GM12875 (cell line): ENCODE data around the gene RNF214.
A peak's percentile ranks its signal among the peaks of the same experiment; 100 is the strongest.

Experiments
- H3K4me3 ChIP-seq: one replicate; pipeline ENCODE4 v1.5.1; 2011; ENCODE audit warnings: low read depth, low read length, control low read depth
- CTCF ChIP-seq: IDR thresholded peaks from 2 replicates; pipeline ENCODE4 v1.5.1; 2011; ENCODE audit warnings: low read depth, mild to moderate bottlenecking, control low read depth, inconsistent platforms, low read length, moderate library complexity, borderline replicate concordance; ENCODE audit not compliant: insufficient read depth

The RNF214 gene

DNA sequence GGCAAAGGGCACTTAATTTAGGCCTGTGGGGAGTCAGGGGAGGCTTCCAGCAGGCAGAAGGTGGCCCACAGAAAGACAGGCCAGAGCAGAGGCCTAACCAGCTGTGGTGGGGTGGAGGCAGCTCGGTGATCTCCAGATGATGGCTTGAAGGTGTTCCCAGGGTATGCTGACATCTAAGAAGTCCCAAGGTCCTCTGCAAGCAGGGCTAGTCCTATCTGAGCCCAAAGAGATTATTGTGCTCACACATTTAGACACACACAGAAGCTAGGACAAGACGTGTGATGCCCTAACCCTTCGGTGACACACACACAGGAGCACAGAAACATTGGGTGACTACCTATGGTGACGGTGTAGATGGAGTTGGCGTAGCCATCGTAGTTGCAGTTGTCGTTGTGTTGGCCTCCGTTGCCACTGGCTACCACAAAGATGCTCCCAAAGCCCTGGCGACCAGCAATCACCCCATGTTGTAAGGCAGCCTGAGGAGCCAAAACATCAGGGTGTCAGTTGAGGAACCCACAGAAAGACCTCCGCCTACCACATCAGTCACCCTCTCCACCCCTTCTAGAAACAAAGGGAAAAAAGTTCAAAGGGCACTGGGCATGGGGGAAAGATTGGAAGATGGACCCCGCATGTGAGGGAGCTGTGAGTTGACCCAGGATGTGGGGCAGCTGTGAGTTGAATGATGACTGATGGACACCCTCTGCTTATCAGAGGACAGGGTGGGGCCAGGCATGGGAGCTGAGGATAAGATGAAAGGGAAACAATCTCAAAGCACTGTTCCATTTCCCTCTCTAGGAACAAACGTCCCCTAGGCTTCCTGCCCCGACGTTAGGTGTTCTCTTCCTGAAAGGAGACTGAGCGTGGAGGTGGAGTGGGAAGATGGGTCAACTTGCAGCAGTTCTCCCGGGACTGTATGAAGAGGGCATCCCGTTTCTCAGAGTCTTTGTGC lies 8.5 kb upstream of the RNF214 start:
- no peak for TF ChIP-seq CTCF
- H3K4me3 ChIP-seq: no peak overlapping the region

- no peak overlapping the region for H3K4me3 ChIP-seq
- no peak for TF ChIP-seq CTCF
These were observed 6.8 kb upstream of the RNF214 start for GRCh38 chr11:117225553-117226170.

DNA sequence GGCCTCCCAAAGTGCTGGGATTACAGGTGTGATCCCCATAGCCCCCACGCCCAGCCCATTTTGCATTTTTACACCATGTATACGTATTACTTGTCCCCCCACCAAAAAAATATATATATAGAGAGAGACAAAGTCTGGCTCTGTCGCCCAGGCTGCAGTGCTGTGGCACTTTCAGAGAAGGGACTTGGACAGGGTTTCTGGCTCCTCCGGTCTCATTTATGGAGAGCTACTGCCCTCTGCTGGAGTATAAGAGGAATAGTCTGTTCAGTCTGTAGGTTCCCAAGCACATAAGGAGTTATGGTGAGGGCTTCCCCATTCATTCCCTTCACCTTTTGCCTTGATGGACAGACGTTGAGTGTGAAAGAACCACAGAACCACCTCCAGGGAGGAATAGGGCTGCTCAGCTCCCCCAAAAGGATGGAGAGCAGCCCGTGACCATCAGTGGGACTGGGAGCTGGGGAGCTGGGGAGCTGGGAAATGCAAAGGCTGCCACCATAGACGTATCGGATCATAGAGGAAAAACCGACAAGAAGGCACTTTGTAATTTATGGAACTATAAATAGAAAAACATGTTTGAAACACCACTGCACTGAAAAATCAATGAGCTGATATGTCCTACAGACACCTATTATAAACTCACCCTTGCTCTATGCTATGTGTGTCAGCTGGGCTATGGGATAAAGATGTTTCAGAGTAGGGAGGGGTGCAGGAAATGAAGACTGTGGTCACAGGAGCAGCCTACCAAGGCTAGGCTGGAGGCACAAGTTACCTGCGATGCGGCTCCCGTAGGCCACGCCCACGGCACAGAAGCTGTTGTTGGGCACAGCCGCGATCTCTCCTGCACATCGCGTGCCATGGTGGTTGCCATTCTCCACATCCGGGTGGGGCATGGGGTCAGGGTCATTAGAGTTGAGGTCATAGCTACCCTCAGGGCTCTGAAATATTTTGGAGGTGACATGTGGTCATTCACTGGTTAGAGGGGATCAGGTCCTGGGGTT lies 5.8 kb upstream of the RNF214 start:
- TF ChIP-seq CTCF: peak; percentile 65
- no peak overlapping the region for H3K4me3 ChIP-seq

DNA sequence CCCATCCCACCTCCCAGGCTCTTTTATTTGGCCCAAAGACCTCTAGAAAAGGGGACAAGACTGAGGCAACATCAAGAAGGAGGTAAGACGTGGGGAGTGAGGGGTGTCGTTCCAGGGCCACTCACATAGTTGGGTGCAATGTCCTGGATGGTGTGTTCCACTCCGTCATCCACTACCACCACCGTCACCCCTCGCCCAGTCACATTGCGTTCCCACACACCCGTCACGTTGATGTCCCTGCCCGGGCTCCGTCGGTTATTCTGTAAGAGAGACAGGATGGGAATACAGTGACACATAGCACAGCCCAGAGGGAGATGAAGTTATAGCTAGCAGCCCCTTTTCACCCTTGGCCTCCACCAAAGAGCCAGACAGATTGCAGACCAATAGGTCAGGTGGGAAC lies 4.4 kb upstream of the RNF214 start:
- no peak overlapping the region for H3K4me3 ChIP-seq
- TF ChIP-seq CTCF: no peak

GRCh38 chr11:117229411-117229810 lies 3.1 kb upstream of the RNF214 start:
- H3K4me3 ChIP-seq: no peak overlapping the region
- no peak for TF ChIP-seq CTCF

DNA sequence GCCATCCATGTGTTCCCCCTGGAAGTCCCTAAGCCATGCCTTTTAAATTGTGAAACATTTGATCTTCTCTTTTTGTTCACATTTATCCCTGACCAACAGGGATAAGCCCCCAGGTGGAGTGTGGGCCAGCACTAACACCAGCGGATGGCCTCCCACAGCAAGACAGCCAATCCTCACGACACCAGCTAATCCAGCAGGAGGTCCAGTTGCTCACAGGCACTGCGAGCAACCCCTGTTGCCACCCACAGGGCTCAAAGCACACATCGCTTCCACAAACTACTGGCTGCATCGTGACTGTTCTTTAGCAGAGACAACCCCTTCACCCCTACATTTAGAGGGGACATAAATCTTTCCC lies 2.6 kb upstream of the RNF214 start:
- H3K4me3 ChIP-seq: peak overlapping the region; percentile 86
- no peak for TF ChIP-seq CTCF
